Smooth muscle cell of the brain vasculature (primary cell): ENCODE data around the gene MDM2.
"Not testable (repeated sequence)": the region's sequence is repeated elsewhere in the genome, so short reads cannot be mapped to it uniquely, and the experiment has no call there.

Experiments used
- DNase-seq: peaks from one replicate; pipeline ENCODE4 v3.0.0-alpha.2; 2012; ENCODE audit warnings: low read depth, low spot score

MDM2 gene

DNA sequence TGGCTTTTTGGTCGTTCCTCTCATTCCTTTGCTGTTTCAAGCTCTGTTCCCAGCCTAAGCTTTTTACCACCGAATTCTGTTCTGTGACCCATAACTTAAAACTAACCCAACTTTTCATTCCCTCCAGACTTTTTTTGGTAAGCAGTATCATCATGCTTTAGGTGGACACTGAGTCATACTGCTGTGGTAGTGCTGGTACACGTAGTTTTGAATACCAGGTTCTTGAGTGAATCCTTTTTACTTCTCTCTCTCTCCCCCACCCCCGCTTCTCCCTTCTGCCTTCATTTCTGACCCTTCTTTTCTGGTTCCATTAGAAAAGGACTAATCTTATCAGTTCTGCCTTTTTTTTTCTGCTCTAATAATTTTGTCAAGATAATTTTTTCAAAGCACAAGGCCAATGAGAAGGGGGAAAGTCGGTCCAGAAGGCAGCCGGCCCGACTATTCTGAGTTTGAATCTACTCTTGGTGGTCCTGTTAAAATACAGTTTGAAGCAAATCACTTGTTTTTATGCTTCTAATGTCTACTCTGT, 2.3 kb upstream of the MDM2 start:
- DNase-seq, result no peak

DNA sequence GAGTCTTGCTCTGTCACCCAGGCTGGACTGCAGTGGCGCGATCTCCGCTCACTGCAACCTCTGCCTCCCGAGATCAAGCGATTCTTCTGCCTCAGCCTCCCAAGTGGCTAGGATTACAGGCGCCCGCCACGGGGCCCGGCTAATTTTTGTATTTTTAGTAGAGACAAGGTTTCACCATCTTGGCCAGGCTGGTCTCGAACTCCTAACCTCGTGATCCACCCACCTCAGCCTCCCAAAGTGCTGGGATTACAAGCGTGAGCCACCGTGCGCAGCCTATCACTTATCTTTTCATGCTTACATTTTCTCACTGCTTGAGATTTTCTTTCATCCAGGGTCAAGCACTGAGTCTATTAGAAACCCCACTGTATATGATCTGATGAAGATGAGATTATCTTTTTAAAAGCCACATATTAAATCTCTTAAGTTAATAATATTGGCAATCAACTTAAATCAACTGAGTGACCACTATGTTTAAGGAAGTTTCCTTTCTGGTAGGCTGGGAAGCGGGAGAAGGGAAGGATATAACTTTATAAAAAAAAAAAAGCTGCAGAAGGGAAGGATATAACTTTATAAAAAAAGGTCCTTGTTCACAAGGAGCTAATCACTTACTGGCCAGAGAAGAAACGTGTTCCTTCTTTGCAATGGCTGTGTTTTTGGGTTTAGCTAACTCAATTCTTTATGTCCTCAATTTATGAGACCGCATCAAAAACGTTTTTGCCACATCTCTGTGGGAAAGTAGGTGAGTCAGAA, 1.3 kb upstream of the MDM2 start:
- no peak for DNase-seq

DNA sequence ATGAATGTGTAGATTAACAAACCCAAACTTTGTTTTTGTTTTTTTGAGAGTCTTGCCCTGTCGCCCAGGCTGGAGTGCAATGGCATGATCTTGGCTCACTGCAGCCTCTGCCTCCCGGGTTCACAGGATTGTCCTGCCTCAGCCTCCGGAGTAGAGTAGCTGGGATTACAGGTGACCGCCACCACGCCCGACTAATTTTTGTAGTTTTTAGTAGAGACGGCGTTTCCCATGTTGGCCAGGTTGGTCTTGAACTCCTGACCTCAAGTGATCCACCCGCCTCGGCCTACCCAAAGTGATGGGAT, 752 bp upstream of the MDM2 start:
- not testable (repeated sequence) for DNase-seq

DNA sequence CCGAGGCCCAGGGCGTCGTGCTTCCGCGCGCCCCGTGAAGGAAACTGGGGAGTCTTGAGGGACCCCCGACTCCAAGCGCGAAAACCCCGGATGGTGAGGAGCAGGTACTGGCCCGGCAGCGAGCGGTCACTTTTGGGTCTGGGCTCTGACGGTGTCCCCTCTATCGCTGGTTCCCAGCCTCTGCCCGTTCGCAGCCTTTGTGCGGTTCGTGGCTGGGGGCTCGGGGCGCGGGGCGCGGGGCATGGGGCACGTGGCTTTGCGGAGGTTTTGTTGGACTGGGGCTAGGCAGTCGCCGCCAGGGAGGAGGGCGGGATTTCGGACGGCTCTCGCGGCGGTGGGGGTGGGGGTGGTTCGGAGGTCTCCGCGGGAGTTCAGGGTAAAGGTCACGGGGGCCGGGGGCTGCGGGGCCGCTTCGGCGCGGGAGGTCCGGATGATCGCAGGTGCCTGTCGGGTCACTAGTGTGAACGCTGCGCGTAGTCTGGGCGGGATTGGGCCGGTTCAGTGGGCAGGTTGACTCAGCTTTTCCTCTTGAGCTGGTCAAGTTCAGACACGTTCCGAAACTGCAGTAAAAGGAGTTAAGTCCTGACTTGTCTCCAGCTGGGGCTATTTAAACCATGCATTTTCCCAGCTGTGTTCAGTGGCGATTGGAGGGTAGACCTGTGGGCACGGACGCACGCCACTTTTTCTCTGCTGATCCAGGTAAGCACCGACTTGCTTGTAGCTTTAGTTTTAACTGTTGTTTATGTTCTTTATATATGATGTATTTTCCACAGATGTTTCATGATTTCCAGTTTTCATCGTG, 612 bp downstream of the MDM2 start:
- DNase-seq, result peak; percentile 67

DNA sequence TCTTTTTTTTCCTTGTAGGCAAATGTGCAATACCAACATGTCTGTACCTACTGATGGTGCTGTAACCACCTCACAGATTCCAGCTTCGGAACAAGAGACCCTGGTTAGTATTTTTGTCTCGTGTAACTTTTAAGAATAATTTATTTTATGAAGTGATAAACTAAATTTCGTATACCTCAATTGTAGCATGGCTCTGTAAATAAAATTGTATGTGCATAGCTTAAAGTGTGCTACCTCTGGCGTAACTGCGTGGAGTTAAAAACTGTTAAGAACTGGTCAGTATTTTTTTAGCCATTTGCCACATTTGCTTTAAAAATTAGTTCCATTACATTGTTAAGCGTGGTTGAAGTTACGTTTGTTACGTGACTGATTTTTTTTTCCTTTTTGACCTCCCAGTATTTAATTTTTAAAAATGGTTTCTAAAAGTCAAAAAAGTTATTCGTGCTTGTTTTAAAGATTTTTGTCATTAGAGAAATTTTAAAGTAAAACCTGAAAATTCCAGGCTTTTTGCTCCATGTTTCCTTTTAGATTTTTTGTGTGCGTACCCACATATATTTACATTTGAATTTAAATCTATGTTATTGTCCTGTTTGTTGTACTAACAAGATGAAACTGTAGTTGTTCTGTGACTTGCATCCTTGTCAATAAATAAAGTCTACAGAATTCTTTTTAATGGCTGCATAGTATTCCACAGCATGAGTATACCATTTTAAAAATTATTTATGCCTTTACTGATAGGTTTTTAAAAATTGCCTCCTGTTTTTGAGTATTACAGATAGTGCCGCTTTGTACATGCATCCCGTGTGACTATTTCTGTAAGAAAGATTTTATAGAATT, 1.4 kb downstream of the MDM2 start:
- DNase-seq, result no peak

DNA sequence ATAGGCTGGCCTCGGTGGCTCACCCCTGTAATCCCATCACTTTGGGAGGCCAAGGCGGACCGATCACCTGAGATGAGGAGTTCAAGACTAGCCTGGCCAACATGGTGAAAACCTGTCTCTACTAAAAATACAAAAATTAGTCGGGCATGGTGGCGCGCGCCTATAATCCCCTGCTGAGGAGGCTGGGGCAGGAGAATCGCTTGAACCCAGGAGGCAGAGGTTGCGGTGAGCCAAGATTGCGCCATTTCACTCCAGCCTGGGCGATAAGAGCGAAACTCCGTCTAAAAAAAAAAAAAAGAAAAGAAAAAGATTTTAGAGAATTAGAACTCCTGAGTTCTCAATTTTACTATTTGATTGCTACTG, 2.0 kb downstream of the MDM2 start:
- not testable (repeated sequence) for DNase-seq

DNA sequence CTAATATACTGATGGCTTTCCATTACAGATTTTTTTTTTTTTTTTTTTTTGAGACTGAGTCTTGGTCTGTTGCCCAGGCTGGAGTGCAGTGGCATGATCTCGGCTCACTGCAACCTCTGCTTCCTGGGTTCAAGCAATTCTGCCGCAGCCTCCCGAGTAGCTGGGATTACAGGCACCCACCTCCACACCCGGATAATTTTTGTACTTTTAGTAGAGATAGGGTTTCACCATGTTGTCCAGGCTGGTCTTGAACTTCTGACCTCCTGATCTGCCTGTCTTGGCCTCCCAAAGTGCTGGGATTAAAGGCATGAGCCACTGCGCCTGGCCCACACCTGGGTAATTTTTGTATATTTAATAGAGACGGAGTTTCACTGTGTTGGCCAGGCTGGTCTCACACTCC, 3.6 kb downstream of the MDM2 start:
- DNase-seq, result not testable (repeated sequence)

DNA sequence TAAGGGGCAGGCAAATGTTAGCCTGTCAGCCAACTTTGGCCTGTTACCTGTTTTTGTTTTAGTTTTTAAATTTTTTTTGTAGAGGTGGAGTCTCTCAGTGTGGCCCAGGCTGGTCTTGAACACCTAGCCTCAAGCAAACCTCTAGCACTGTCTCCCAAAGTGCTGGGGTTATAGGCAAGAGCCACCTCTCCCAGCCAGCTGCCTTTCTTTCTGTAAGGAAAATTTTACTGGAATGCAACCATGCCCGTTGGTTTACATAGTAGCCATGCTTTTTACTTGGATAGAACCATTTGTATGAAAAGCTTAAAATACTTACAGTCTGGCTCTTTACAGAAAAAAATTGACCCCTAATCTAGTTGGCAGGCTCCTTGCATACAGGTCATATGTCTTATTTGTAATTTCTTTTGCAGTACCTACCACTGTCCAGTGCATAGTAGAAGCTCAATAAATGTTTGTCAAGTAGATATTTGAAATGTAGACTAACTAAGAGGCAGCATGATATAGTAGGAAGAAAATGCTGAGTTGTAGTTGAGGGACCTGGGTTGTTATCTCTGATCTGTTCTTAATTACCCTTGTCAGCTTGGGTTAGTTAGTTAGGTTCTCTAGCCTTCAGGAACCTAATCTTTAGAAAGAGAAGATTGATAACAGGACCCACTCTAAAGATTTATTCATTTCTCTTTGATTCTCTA, 4.7 kb downstream of the MDM2 start:
- no peak for DNase-seq

DNA sequence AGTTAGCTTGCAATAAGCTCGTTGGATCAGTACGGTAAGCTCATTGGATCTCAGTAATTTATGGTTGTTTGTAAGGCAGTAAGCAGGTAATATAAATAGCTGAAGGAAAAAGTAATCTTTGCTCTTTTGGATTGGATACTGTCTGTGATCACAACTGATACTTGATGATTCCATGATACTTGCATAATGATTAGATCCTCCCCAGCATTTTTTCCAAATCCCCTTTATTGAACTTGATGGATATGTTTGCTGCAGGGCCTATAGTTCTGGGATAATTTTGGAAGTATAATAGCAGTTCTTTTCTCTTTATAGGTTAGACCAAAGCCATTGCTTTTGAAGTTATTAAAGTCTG, 5.2 kb downstream of the MDM2 start:
- DNase-seq, result no peak

DNA sequence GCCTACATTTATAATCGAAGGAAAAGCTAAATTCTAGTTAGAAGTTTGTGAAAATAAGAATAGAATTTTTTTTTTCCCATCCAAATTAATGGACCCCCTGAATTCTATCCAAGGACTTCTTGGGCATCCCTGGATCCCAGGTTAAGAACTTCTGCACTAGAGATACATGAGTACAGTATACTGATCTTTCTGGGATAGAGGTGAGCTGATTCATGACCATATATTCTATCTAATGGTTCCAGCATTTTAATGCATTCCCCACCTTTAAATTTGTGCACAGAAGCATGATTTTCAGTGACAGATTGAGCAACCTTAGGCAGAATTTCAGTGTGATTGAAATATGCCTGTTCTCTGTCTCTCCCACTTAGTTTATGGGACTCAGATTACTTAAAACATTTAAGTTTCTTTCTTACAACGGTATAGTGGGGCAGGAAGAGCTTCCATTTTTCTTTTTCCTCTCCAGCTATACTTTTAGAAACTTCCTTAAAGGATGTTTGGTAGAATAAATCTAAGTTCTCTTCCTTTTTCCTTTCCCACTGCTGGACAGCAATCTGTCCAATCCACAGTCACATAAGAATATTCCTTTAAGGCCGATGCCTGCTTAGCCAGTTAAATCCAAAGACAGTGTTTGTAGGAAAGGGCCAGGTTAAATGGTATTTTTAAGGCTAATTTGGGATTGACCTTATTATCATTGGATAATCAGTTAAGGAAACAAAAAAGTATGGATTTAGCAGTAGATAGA, 6.7 kb downstream of the MDM2 start:
- DNase-seq, result no peak

DNA sequence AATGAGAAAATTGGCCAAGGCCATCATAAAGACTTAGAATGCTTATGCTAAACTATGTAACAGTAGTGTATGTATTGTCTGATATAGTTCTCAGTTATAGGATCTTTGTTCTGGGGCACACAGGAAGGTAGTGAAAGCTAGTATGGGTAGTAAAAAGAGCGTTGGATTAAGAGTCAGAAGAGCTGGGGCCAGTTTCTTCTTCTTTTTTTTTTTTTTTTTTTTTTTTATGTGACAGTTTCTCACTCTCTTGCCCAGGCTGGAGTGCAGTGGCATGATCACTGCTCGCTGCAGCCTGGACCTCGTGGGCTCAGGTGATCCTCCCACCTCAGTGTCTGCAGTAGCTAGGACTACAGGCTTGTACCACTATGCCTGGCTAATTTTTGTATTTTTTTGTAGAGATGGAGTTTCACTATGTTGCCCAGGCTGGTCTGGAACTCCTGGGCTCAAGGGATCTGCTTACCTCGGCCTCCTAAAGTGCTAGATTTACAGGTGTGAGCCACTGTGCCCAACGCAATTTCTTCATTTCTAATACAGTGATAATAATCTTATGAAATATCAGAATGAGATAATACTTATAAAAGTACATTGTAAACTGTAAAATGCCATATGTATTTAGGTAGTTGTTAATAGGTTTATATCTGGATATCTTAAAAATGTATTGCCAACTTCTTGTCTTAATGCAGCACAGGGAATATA, 7.4 kb downstream of the MDM2 start:
- DNase-seq, result no peak

DNA sequence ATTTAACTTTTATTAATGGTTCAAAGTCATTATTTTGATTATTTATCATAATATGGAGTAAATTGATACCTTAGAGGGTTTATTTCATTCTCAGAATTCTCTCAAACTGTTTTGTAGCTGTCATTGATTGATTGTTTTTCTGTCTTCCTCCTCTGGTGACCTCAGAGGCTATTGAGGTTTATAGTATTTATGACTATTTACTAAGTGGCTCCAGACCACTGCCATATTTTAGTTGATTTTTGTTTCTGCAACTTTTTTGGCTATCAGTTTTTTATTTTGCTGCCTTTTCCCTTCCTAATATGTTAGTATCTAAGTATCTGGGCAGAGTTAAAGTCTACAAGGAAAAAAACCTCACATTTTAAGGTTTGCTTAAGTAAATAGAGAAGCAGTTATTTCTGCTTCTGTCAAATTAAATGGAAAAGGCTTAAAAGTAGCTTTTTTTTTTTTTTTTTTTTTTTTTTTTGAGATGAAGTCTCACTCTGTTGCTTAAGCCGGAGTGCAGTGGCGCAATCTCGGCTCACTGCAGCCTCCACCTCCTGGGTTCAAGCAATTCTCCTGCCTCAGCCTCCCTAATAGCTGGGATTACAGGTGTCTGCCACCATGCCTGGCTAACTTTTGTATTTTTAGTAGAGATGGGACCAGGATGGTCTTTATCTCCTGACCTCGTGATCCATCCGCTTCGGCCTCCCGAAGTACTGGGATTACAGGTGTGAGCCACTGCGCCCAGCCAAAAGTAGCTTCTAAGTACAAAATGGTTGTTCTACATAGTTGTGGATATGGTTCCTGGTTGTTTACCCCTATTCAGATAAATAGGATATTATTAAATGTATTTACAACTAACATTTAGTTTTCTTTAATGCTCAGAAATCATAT, 8.2 kb downstream of the MDM2 start:
- no peak for DNase-seq

DNA sequence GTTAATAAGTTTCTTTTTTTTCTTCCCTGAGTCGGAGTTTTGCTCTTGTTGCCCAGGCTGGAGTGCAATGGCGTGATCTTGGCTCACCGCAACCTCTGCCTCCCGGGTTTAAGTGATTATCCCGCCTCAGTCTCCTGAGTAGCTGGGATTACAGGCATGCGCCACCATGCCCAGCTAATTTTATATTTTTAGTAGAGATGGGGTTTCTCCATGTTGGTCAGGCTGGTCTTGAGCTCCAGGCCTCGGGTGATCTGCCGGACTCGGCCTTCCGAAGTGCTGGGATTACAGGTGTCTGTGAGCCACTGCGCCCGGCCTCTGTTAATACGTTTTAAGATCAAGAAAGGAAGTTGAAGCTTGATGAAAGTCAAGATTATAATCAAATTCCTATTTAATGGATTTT, 11.5 kb downstream of the MDM2 start:
- DNase-seq, result not testable (repeated sequence)

DNA sequence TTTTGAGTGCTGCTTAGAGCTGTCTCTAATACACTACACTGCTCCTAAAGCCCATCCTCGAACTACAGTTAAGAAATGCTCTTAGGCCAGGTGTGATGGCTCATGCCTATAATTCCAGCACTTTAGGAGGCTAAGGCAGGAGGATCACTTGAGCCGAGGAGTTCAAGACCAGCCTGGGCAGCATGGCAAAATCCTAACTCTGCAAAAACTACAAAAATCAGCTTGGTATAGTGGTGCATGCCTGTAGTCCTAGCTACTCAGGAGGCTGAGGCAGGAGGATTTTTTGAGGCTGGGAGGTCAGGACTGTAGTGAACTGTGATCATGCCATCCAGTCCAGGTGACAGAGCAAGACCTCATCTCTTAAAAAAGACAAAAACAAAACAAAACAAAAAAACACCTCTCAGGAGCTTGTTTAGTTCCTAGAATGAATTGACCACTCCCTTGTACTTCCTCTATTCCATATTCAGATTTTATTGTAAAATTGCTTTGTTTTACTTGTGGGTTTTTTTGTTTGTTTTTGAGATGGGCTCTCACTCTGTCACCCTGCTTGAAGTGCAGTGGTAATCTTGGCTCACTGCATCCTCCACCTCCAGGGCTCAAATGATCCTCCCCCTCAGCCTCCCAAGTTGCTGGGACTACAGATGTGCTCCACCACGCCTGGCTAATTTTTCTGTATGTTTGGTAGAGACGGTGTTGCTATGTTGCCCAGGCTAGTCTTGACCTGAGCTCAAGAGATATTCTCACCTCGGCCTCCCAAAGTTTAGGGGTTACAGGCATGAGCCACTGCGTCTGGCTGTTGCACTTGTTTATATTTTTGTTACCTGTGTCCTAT, 13.6 kb downstream of the MDM2 start:
- no peak for DNase-seq

DNA sequence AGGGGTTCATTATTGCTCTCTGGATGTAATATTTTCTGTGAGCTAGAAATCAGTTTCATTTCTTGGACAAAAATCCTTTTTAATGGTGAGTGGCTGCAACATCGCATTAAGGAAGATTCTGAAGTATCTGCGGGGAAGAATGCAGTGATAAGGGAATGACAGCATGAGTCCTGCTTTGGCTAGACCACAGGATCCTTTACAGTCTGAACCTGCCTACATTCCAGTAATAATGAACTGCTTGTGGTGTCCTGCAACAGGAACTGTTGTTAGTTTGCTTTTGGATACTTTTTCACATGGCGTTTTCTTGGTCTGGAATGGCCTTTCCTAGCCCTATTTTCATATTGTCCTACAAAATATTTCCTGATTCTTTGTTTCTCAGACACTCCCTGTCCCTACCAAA, 15.7 kb downstream of the MDM2 start:
- no peak for DNase-seq

DNA sequence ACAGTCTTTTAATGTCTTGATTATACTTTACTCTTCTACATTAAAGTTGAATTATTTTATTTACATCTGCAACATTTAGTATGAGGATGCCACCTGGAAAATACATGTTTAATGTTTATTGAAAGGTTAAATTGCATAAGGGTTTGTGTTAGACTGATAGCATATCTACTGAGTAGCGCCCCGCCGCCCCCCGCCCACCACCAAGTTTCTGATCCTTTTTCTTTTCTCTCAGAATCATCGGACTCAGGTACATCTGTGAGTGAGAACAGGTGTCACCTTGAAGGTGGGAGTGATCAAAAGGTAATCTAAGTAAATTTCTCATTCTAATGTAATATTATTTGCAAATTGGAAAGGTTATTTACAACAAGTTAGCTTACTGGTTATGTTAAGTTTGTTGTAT, 16.2 kb downstream of the MDM2 start:
- no peak for DNase-seq

DNA sequence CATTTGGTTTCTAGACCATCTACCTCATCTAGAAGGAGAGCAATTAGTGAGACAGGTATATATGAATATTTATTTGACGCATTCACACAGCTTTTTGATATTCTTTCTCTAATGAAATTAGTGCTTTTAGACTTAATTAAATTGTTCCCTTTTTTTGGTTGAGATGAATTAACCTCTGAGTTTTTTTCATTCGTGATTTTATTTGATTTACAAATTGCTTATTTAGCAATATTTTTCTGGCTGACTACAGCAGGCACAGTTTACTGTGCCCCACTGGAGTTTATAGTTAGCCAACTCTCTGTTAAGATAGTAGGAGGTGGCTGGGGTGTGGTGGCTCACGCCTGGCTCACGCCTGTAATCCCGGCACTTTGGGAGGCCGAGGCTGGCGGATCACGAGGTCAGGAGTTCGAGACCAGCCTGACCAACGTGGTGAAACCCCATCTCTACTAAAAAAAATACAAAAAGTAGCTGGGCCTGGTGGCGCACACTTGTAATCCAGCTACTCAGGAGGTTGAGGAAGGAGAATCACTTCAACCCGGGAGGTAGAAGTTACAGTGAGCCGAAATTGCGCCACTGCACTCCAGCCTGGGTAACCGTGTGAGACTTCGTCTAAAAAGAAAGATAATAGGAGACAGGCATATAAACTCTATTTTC, 16.7 kb downstream of the MDM2 start:
- no peak for DNase-seq

DNA sequence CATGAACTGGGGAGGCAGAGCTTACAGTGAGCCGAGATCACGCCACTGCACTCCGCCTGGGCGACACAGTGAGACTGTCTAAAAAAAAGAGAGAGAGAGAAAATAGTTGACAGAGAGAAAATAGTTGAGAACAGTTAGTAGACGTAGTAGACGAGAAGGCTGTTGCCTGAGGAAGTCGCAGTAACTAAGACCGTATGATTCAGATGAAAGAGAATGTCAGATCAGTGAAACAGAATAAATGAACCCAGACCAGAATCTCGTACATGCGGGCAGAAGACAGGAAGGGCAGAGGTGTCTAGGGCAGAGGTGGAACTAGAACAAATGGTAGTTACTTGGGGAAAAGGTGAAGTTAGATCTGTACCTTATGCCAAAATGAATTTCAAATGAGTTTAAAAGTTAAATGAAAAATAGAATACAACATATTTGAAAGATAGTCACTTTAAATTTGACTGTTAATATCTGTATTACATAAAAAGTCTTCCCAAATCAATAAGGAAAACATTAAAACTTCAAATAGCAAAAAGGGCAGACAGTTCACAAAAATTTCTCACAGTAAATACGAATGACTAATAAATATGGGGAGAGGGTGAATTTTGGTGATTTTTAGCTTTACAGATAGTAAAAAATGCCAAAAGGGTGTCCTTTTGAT, 17.7 kb downstream of the MDM2 start:
- DNase-seq, result no peak
